GM12878 (cell line): ENCODE measurements around the gene GPLD1. TPM values are rescaled to one million over a fixed set of nuclear protein-coding genes. Genes with fewer than 3 reads are reported as not detected.

Experiments
- ATAC-seq: fragments of 200-7000 bp; cut with Tn5 transposase; 3 replicates; pipeline ENCODE4 v1.9.1; 2020; ENCODE audit warnings: mild to moderate bottlenecking, moderate library complexity
- BruUV-seq: library from RNA; stranded (reverse); fragments of 400-500 nt; replicated peaks from 2 replicates; lab custom pipeline; 2021; lab: Mats Ljungman, UMichigan
- CTCF ChIA-PET: fragments of 300-600 bp; sonication (Branson Sonifier 250); formaldehyde crosslinking; extraction: SDS; loops from one replicate; lab custom pipeline; 2021; ENCODE audit warnings: inconsistent platforms; lab: Yijun Ruan, JAX
- POLR2A ChIA-PET: fragments of 350-600 bp; formaldehyde crosslinking; extraction: SDS; loops from one replicate; lab custom pipeline; 2021; ENCODE audit warnings: inconsistent platforms; lab: Charles Lee
- RAD21 ChIA-PET: fragments of 300-600 bp; sonication (Branson Sonifier 250); formaldehyde crosslinking; loops from one replicate; lab custom pipeline; 2023; ENCODE audit warnings: antibody characterized with exemption; ENCODE audit not compliant: unreplicated experiment; lab: Charles Lee
- SMC1A ChIA-PET: fragments of 300-600 bp; sonication (Branson Sonifier 250); formaldehyde crosslinking; loops from one replicate; lab custom pipeline; 2023; ENCODE audit not compliant: unreplicated experiment, uncharacterized antibody; lab: Charles Lee
- DNase-seq: peaks from one replicate; pipeline ENCODE4 v3.0.0-alpha.2; 2011; ENCODE audit warnings: low read depth, low spot score
- FAIRE-seq: peaks from 3 replicates; lab custom pipeline; 2011; peaks lifted over from hg19 to GRCh38; lab: Jason Lieb, UNC
- H2AFZ ChIP-seq: 2 replicates; pipeline ENCODE4 v1.6.0; 2011; ENCODE audit warnings: low read depth, low read length, control low read depth; ENCODE audit not compliant: control insufficient read depth
- H3K27ac ChIP-seq: 2 replicates; pipeline ENCODE4 v1.5.1; 2011; ENCODE audit warnings: control low read depth; ENCODE audit not compliant: control insufficient read depth, insufficient read depth
- H3K27me3 ChIP-seq, 2 experiments: replicated peaks in 1 of 2; 2 replicates each; pipeline versions ENCODE4 v1.6.0 to v1.6.1; 2011; ENCODE audit warnings: low read length in 1 of 2; ENCODE audit not compliant: control insufficient read depth in 2 of 2, insufficient read depth in 2 of 2
- H3K36me3 ChIP-seq, 2 experiments: 2 replicates each; pipeline ENCODE4 v1.5.1; 2011; ENCODE audit warnings: low read length in 1 of 2; ENCODE audit not compliant: control insufficient read depth in 2 of 2, insufficient read depth in 2 of 2
- H3K4me1 ChIP-seq: 2 replicates; pipeline ENCODE4 v1.6.1; 2011; ENCODE audit warnings: mild to moderate bottlenecking, low read length, moderate library complexity, mixed read lengths; ENCODE audit not compliant: control insufficient read depth, insufficient read depth
- H3K4me2 ChIP-seq: 2 replicates; pipeline ENCODE4 v1.6.0; 2011; ENCODE audit warnings: control low read depth; ENCODE audit not compliant: control insufficient read depth, insufficient read depth
- H3K4me3 ChIP-seq: fragments of 200-600 bp; sonication (generic); 2 replicates; pipeline ENCODE4 v1.5.1; 2016
- H3K79me2 ChIP-seq: 2 replicates; pipeline ENCODE4 v1.6.0; 2011; ENCODE audit warnings: low read length; ENCODE audit not compliant: control insufficient read depth, insufficient read depth
- H3K9ac ChIP-seq: 2 replicates; pipeline ENCODE4 v1.8.0; 2011; ENCODE audit warnings: low read length, control low read depth, mixed read lengths; ENCODE audit not compliant: control insufficient read depth, insufficient read depth
- H3K9me3 ChIP-seq: replicated peaks from 3 replicates; pipeline ENCODE4 v1.5.1; 2011; ENCODE audit warnings: mild to moderate bottlenecking, low read length; ENCODE audit not compliant: control insufficient read depth, insufficient read depth
- H4K20me1 ChIP-seq: 2 replicates; pipeline ENCODE4 v1.6.0; 2011; ENCODE audit not compliant: control insufficient read depth, insufficient read depth
- ATF7 ChIP-seq: fragments of 450-650 bp; IDR thresholded peaks from 2 replicates; pipeline ENCODE4 v1.6.1; 2016; ENCODE audit warnings: low read depth, mild to moderate bottlenecking
- KDM1A ChIP-seq: fragments of 200-600 bp; sonication (generic); IDR thresholded peaks from 2 replicates; pipeline ENCODE4 v1.6.1; 2016; ENCODE audit warnings: borderline replicate concordance
- WGBS: methylation state at CpG from one replicate; pipeline ENCODE4 v1.1.6; 2016; ENCODE audit warnings: low lambda C conversion rate; ENCODE audit not compliant: insufficient replicate concordance, insufficient coverage; ENCODE audit errors: missing lambda C conversion rate; 5-methylcytosine and 5-hydroxymethylcytosine counted together
- in situ Hi-C: fragments of 300-500 bp; cut with MboI; formaldehyde crosslinking; loops from 9 replicates; pipeline ENCODE4 v1.14.3; 2018; ENCODE audit warnings: mixed read lengths
- intact Hi-C: fragments of 100-400 bp; cut with micrococcal nuclease; formaldehyde crosslinking; loops from one replicate; pipeline ENCODE4 v1.14.2; 2022; ENCODE audit not compliant: unreplicated experiment
- polyA plus RNA-seq, 11 experiments: library from polyadenylated mRNA; depleted of rRNA in 4 of 11; unstranded in 6 of 11; stranded (reverse) in 5 of 11; fragments of >200 nt; fragmentation: Nextera tagmentation in 4 of 11; fragmentation: Illumina TruSeq in 1 of 11; extraction: Ambion mirVana in 4 of 11; extraction: Trizol in 1 of 11; gene quantifications; 1 replicate in 1 of 11; 2 replicates in 10 of 11; pipeline versions ENCODE4 v1.2.1 to v1.2.3, GENCODE V29; 2011 to 2016; ENCODE audit warnings: inconsistent platforms in 2 of 11, missing spikeins in 2 of 11, low read depth in 1 of 11
- total RNA-seq, 4 experiments: library from RNA; depleted of rRNA in 3 of 4; stranded (reverse); fragments of >200 nt in 3 of 4; fragmentation: Illumina TruSeq in 1 of 4; extraction: Trizol in 1 of 4; gene quantifications; 2 replicates each; pipeline versions ENCODE4 v1.2.1 to v1.2.3, GENCODE V29; 2013 to 2021
- TF ChIP-seq, protein P1 (sequence below): fragments of 450-650 bp; IDR thresholded peaks from 2 replicates; pipeline ENCODE4 v1.6.1; 2017; ENCODE audit warnings: mild to moderate bottlenecking, moderate library complexity
- TF ChIP-seq, protein P2 (sequence below): fragments of 450-650 bp; IDR thresholded peaks from 2 replicates; pipeline ENCODE4 v1.6.1; 2018; ENCODE audit warnings: mild to moderate bottlenecking, low read depth, moderate library complexity; ENCODE audit not compliant: partially characterized antibody

GPLD1 gene
- total and polyA plus RNA-seq, 10 of the 15 experiments (the other 5 are each of a cell fraction or from before 2014, with no cell fraction given): 0.04 to 1.0 (median 0.69) TPM

DNA sequence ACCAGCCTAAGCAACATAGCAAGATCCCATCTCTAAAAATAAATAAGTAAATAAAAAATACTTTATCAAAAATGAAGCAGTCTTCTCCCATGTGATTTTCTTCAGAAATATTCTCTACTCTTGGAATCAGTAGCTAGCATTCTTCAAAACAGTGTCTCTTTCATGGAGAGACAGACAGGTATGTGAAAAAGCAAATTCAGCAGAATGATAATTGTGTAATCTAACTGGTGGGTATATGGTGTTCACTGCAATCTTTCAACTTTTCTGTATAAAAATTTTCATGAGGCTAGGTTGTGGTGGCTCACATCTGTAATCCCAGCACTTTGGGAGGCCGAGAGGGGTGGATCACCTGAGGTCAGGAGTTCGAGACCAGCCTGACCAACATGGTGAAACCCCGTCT, 78.8 kb downstream of the GPLD1 start:
- no peak for FAIRE-seq
- intact Hi-C loops (no loop called here), in situ Hi-C loops (no loop called here)
- H4K20me1 ChIP-seq: no peaks in the 10 kb centered on the region
- BruUV-seq: no TSS peak
- ChIA-PET CTCF (interaction anchor here (0.9 kb wide), 1 partner anchor 20 kb away, joined by 3 read pairs; no protein-coding TSS in a partner anchor), RAD21 (no interaction called here), SMC1A (interaction anchor here (1.1 to 2.8 kb wide), 3 partner anchors 18 to 279 kb away, joined by 3 to 7 read pairs (median 6); no protein-coding TSS in a partner anchor), POLR2A (interaction anchor here (0.6 kb wide), 1 partner anchor 95 kb away, joined by 3 read pairs; no protein-coding TSS in a partner anchor)
- H3K79me2 ChIP-seq: peaks cover 5% of the 10 kb centered on the region
- WGBS: 100% methylated on average over 3 of the region's 3 CpGs
- no peaks in the 10 kb centered on the region for H3K9me3 ChIP-seq
- H3K4me3 ChIP-seq: no peak overlapping the region
- H3K27ac ChIP-seq: no peak overlapping the region
- no peak for ATAC-seq
- no peak overlapping the region for H3K9ac ChIP-seq
- no peaks in the 10 kb centered on the region for H3K27me3 ChIP-seq
- H3K36me3 ChIP-seq: peaks cover 4 to 17% of the 10 kb centered on the region in 2 experiments
- DNase-seq: no peak
- H2AFZ ChIP-seq: no peak overlapping the region
- no peak overlapping the region for H3K4me2 ChIP-seq
- H3K4me1 ChIP-seq: peaks cover 19% of the 10 kb centered on the region
- no peak for TF ChIP-seq KDM1A

DNA sequence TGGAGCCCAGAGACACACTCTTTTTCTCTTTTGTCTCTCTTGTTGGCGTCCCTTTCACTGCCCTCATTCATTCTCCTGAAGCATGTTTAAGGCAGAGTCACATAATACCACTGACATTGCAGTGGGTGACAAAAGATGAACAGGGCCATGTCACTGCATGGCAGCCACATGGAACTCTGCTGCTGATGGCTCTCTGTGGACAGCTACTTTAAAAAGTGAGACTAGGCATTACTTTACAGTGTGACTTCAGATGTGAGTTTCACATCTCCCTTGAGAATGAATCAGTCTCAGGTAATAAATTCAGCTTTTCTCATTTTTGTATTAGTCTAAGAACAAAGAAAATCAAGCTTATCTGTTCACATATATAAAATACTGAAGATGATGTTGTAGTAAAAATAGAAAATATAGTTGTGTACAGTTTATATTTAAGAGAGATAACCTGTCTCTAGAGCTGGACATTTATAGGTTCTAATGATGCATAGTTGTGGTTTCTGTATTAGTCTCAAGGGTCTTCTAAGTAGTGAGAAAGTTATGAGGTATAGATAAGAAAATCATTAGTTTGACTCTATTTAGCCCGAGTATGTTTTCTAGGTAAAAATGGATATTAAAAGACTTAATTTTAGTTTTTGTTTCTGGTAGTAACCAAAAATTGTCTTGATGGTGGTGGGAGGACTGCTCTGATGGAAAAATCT, 80.5 kb downstream of the GPLD1 start:
- Histone ChIP-seq H3K36me3 (peaks cover 4 to 16% of the 10 kb centered on the region in 2 experiments), H4K20me1 (no peaks in the 10 kb centered on the region), H3K4me1 (peaks cover 19% of the 10 kb centered on the region), H2AFZ (no peak overlapping the region), H3K4me3 (no peak overlapping the region), H3K27ac (peak overlapping the region; percentile 46; the same call in 1 of the 2 replicates), H3K9me3 (no peaks in the 10 kb centered on the region), H3K79me2 (peaks cover 19% of the 10 kb centered on the region), H3K9ac (no peak overlapping the region), H3K27me3 (no peaks in the 10 kb centered on the region), H3K4me2 (peak overlapping the region; percentile 81)
- BruUV-seq: no TSS peak
- in situ Hi-C loops (no loop called here), intact Hi-C loops (loop anchor here (10.0 kb wide), 1 partner anchor 366 kb away; the partner anchor contains the start of gene GMNN)
- ChIA-PET RAD21 (interaction anchor here (0.7 to 1.7 kb wide), 6 partner anchors 16 to 371 kb away, joined by 3 to 4 read pairs (median 3); partner anchors contain the start of gene C6orf62), POLR2A (interaction anchor here (0.7 kb wide), 1 partner anchor 41 kb away, joined by 3 read pairs; no protein-coding TSS in a partner anchor), SMC1A (interaction anchor here (0.6 to 2.8 kb wide), 13 partner anchors 10 to 370 kb away, joined by 3 to 8 read pairs (median 4); no protein-coding TSS in a partner anchor), CTCF (interaction anchor here (0.7 to 2.6 kb wide), 7 partner anchors 13 to 126 kb away, joined by 3 to 14 read pairs (median 5); partner anchors contain the start of gene ALDH5A1)
- no peak for DNase-seq
- peak; percentile 84 for FAIRE-seq
- WGBS: 15% methylated on average over 2 of the region's 2 CpGs
- peak; percentile 94 for ATAC-seq
- peak; percentile 43; the same call in 1 of the 2 replicates for TF ChIP-seq ATF7
- TF ChIP-seq, protein P1, sequence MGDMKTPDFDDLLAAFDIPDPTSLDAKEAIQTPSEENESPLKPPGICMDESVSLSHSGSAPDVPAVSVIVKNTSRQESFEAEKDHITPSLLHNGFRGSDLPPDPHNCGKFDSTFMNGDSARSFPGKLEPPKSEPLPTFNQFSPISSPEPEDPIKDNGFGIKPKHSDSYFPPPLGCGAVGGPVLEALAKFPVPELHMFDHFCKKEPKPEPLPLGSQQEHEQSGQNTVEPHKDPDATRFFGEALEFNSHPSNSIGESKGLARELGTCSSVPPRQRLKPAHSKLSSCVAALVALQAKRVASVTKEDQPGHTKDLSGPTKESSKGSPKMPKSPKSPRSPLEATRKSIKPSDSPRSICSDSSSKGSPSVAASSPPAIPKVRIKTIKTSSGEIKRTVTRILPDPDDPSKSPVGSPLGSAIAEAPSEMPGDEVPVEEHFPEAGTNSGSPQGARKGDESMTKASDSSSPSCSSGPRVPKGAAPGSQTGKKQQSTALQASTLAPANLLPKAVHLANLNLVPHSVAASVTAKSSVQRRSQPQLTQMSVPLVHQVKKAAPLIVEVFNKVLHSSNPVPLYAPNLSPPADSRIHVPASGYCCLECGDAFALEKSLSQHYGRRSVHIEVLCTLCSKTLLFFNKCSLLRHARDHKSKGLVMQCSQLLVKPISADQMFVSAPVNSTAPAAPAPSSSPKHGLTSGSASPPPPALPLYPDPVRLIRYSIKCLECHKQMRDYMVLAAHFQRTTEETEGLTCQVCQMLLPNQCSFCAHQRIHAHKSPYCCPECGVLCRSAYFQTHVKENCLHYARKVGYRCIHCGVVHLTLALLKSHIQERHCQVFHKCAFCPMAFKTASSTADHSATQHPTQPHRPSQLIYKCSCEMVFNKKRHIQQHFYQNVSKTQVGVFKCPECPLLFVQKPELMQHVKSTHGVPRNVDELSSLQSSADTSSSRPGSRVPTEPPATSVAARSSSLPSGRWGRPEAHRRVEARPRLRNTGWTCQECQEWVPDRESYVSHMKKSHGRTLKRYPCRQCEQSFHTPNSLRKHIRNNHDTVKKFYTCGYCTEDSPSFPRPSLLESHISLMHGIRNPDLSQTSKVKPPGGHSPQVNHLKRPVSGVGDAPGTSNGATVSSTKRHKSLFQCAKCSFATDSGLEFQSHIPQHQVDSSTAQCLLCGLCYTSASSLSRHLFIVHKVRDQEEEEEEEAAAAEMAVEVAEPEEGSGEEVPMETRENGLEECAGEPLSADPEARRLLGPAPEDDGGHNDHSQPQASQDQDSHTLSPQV: no peak
- TF ChIP-seq, protein P2, sequence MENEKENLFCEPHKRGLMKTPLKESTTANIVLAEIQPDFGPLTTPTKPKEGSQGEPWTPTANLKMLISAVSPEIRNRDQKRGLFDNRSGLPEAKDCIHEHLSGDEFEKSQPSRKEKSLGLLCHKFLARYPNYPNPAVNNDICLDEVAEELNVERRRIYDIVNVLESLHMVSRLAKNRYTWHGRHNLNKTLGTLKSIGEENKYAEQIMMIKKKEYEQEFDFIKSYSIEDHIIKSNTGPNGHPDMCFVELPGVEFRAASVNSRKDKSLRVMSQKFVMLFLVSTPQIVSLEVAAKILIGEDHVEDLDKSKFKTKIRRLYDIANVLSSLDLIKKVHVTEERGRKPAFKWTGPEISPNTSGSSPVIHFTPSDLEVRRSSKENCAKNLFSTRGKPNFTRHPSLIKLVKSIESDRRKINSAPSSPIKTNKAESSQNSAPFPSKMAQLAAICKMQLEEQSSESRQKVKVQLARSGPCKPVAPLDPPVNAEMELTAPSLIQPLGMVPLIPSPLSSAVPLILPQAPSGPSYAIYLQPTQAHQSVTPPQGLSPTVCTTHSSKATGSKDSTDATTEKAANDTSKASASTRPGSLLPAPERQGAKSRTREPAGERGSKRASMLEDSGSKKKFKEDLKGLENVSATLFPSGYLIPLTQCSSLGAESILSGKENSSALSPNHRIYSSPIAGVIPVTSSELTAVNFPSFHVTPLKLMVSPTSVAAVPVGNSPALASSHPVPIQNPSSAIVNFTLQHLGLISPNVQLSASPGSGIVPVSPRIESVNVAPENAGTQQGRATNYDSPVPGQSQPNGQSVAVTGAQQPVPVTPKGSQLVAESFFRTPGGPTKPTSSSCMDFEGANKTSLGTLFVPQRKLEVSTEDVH: no peak
